T-helper 2 cell (primary cell): Measurements from ENCODE around the gene NDUFB5.

Source experiments
- DNase-seq, 5 experiments: peaks; one replicate each; pipeline versions ENCODE4 v3.0.0 to v3.0.0-alpha.2; 2012 to 2022
- total RNA-seq, 2 donors: gene quantifications; one replicate each; lab custom pipeline; 2026; lab: John Stamatoyannopoulos, UW

Gene NDUFB5
- 8.1 to 14.1 reads per million in 2 donors for total RNA-seq

- peak; percentile 70 to 98 (median 89) for DNase-seq
These were observed at the start of gene NDUFB5, which contains the start of gene MRPL47 for GRCh38 chr3:179604321-179605078. Gene NDUFB5, plus strand, starts transcription at chr3:179604794. Its CDS starts 22 bp downstream, at chr3:179604816. Gene MRPL47, minus strand, starts transcription at chr3:179604638. Its CDS starts 14 bp downstream, at chr3:179604624.

- DNase-seq: peak in 3 of 5 experiments; percentile 8 to 66 (median 9)
These were observed 45.7 kb upstream of the NDUFB5 start for GRCh38 chr3:179558742-179559364.

- DNase-seq: no peak
These were observed 43.8 kb upstream of the NDUFB5 start for GRCh38 chr3:179560791-179561190.

GRCh38 chr3:179562591-179563270 is 41.9 kb upstream of the NDUFB5 start, which contains the start of gene ACTL6A:
Gene ACTL6A, plus strand, starts transcription at chr3:179562926. Its CDS starts 167 bp downstream, at chr3:179563093.
- DNase-seq: peak; percentile 96 to 99 (median 98)

GRCh38 chr3:179563271-179563783 is 41.3 kb upstream of the NDUFB5 start:
- peak; percentile 37 to 86 (median 59) for DNase-seq

- DNase-seq: peak in 1 of 5 experiments; percentile 79
These were observed 39.1 kb upstream of the NDUFB5 start for GRCh38 chr3:179565496-179565895.

- DNase-seq: no peak
These were observed 23.6 kb upstream of the NDUFB5 start for GRCh38 chr3:179580992-179581391.

GRCh38 chr3:179589143-179589542 is 15.5 kb upstream of the NDUFB5 start:
- no peak for DNase-seq

- no peak for DNase-seq
These were observed 13.9 kb upstream of the NDUFB5 start for GRCh38 chr3:179590669-179591068.

- no peak for DNase-seq
These were observed 13.3 kb upstream of the NDUFB5 start for GRCh38 chr3:179591313-179591712.

GRCh38 chr3:179599531-179599930 is 5.1 kb upstream of the NDUFB5 start:
- DNase-seq: no peak

GRCh38 chr3:179603321-179603720 is 1.3 kb upstream of the NDUFB5 start:
- no peak for DNase-seq

GRCh38 chr3:179603831-179604230 is 763 bp upstream of the NDUFB5 start:
- no peak for DNase-seq

GRCh38 chr3:179606534-179607085 is 2.0 kb downstream of the NDUFB5 start:
- no peak for DNase-seq

- peak in 1 of 5 experiments; percentile 93 for DNase-seq
These were observed 4.5 kb downstream of the NDUFB5 start for GRCh38 chr3:179608931-179609720.

- no peak for DNase-seq
These were observed 5.5 kb downstream of the NDUFB5 start for GRCh38 chr3:179610066-179610465.

- no peak for DNase-seq
These were observed 9.2 kb downstream of the NDUFB5 start for GRCh38 chr3:179613807-179614206.

GRCh38 chr3:179615458-179616173 is 11.0 kb downstream of the NDUFB5 start:
- no peak for DNase-seq

GRCh38 chr3:179622023-179622422 is 17.4 kb downstream of the NDUFB5 start:
- DNase-seq: no peak

GRCh38 chr3:179624451-179624850 is 19.9 kb downstream of the NDUFB5 start:
- no peak for DNase-seq
